GM21447 (cell line): ENCODE measurements around the gene RBPJL.

ENCODE experiments used
- ATAC-seq: cut with Tn5 transposase; IDR thresholded peaks from one replicate; pipeline ENCODE4 v1.9.1; 2021; ENCODE audit not compliant: unreplicated experiment

The RBPJL gene

DNA sequence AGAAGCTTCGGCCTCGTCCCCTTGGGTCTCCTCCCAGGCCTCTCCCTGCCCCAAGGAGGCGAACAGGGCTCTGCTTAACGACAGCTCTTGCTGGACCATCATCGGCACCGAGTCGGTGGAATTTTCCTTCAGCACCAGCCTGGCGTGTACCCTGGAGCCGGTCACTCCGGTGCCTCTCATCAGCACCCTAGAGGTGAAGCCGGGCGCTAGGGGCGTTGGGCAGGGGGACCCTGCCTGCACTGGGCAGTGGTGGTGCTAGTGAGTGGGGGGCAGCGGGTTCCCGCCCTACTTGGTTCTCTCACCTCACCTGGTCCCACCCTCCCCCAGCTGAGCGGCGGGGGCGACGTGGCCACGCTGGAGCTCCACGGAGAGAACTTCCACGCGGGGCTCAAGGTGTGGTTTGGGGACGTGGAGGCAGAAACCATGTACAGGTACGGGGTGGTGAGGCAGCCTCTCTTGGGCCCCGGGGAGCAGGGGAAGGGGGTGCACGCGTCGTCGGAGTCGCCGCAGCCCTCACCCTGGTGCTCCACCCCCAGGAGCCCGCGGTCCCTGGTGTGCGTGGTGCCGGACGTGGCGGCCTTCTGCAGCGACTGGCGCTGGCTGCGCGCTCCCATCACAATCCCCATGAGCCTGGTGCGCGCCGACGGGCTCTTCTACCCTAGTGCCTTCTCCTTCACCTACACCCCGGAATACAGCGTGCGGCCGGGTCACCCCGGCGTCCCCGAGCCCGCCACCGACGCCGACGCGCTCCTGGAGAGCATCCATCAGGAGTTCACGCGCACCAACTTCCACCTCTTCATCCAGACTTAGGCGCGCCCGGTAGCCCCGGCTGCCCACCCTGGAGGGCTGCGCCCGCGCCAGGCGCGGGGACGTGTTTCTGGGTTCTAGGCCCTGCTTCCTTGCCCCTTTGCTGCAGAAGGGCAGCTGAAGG, 9.8 kb downstream of the RBPJL start:
- ATAC-seq = no peak

DNA sequence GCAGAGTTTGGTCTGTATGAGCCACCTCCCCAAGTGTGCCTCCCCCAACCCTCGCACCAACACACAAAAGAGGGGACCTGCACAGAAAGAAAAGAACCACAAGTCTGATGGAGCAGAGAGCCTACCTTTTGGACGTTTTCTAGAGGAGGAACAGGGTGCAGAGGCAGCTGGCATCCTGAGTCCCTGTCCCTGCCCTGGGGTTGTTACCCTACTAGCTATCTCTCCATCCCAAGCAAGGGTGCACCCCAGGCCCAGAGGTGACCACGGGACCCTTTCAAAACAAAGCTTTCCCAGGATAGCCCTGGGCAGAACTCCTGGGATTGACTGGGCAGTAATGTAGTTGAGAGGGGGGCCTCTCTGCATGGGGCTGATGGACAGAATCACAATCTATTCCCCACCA, 11.2 kb downstream of the RBPJL start:
- ATAC-seq = no peak

DNA sequence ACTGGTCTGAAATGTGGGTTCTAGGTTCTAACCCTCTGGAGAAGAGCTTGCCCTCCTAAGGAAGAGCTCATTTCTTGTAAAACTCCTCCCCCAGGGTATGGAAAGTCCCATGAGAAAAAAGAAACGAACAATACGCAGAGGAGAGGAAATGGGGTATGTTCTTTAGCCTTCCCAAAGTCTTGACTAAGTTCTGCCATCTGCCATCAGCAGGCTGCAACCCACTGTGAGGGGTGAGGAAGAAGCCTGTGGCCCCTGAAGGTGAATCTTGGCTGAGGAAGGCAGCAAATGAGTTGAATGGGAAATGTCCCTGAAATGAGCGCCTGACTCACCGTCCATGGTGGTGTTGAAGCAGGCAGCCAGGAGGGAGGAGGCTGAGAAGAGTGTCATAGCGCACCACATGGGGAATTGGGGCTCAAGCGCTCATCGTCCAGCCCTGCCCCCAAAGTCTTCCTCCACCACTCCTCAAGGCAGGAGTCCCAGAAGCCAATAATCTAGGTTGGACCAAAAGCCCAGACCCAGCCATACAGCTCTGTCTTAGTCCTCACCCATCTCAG, 11.8 kb downstream of the RBPJL start:
- no peak for ATAC-seq

DNA sequence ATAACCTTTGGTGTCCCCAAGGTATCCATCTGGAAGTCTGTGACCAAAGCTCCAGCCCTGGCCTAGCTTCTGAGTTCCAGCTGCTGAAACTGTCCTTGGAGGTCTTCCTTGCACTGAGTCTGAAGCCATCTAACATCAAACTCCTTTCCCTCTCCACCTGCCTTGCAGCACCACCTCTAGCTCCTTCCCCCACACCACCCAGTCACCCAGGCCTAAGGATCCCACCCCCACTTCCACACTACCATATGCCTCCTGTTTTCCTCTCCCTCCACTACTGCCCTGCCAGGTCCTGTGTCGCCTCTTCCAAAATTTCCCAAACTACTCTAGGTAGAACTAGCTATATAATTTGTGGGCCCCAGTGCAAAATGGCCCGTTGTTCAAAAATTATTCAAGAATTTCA, 12.3 kb downstream of the RBPJL start:
- ATAC-seq = no peak

DNA sequence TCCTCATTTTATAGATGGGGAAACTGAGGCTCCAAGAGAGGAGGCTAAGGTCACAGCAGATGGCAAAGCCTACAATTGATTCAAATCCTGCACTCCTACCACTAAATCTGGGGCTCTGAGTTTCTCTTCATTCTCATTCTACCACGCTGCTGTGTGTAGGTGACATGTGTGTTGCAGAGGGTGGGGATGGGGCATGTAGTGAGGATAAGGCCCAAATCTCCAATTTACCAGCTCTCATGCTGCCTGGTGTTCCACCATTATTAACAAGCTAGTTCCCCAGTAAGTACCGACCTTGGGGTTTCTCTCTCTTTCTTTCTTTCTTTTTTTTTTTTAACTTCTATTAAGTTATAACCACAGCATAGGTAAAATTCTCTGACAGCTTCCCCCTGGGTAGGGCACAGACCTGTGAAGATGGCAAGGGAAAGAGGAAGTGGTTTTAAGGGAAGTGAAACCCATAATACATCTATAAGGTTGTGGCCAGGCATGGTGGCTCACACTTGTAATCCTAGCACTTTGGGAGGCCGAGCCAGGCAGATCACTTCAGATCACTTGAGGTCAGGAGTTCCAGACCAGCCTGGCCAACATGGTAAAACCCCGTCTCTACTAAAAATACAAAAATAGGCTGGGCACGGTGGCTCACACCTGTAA, 14.4 kb downstream of the RBPJL start:
- no peak for ATAC-seq

DNA sequence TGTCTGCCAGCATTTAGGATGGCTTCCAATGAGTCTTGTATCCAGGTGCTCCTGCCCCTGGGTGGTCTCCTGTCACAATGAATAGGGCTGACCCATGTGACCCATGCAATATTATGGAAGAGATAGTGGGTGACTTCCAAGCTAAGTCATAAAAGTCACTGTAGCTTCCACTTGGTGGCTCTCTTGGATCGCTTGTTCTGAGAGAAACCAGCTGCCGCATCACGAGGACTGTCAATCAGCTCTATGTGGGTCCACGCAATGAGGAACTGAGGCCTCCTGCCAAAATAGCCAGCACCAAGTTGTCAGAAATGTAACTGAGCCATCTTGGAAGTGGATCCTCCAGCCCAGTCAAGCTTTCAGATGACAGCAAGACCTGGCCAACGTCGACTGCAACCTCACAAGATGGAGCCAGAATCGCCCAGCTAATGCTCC, 16.3 kb downstream of the RBPJL start:
- ATAC-seq = no peak

DNA sequence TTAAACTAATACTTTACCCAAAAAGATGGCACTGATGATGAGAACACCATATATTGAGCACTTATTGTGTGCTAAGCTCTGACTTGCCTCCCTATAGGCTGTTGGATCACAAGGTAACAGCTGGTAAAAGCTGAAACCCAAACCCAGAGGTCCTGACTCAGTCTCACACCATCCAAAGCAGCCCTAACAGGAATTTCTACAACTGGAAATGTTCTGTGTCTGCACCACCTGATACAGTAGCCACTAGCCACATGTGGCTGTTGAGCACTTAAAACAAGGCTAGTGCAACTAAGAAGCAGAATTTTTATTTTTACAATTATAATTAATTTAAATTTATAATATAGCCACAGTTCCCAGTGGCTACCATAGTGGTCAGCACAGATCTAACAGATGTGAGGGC, 17.1 kb downstream of the RBPJL start:
- ATAC-seq = no peak

DNA sequence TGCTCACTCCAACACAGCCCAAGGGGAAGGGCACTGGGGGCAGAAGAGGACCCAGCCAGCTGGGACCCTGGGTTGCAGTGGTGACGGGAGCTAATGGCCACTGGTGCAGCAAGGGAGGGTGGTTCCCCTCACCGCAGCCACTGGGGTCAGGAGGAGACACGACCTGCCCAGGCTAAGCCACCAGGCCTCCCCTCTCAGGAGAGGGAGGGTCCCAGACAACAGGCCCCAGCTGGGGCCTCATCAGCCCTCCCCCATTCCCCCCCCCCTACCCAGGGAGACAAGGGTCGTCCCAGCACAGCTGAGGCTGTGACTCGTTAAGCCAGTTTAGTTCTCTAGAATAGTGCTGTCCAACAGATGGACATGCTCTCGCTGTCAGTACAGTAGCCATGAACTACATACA, 18.7 kb downstream of the RBPJL start:
- no peak for ATAC-seq

DNA sequence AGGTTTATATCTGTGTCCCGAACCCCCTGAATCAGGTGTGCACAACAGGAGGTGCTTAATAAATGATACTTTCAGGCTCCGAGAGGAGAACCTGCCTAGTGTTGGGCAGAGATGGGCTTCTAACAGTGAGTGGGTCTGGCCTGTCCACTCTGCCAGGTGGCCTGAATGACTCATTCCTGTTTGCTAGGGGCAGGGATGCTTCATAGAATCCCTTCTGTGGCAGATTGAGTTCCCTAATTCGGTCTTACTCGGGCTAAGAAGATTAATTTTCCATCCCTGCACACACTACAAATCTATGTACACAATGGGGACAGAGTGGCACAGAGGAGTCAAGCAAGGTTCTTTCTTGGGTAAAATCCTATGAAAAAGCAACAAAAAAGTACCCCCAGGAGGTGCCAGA, 21.8 kb downstream of the RBPJL start:
- no peak for ATAC-seq

DNA sequence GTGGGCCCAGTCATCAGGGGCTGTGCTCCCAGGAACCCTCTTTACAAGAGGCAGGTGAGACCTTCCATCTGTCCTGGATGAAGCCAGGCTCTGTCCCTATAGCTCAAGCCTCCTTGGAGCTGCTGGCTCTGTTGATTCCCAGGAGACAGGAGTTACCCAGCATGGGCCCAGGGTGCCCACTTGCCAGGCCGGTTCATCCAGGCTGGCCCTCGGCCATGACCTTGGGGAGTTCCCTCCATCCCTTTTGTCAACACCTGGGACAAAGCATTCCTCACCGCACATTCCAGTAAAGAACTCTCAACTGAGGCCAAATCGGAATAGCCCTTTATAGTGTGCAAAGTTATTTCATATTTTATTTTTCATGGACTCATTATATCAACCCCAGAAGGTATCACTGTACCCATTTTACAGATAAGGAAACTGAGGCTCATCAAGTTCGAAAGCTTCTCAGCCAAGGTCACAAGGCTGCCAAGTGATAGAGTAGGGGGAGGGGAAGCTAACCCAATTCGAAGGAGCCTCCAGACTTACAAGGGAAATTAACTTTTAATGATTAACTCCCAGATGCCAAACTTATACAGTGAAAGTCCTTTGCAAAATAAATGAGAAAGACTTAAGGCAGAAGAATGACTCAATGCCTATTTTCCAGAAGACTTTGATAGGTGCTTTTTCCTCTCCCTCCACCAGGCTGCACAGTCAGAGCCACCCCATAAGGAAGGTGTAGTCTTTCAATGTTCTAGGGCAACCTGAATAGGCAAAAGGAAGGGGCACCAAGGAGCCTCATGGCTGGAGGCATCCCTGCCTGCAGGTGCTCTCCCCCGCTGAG, 23.1 kb downstream of the RBPJL start:
- no peak for ATAC-seq

DNA sequence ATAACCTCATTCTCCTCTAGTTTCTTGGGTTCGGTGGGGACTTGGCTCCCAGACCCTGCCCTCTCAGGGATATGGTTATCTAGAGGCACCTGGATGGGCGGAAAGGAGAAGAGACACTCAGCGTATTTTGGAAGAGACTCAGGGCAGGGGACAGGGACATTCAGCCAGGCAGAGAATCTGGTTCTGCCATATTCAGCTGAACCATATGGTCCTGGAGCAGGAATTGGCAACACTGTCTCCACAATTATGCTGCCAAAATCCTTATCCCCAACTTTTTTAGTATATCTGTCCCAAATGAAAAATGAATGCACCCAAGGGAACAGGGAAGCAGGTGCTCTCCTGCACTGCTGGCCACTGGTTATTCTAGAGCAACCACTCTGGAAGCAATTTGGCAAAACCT, 23.8 kb downstream of the RBPJL start:
- no peak for ATAC-seq

DNA sequence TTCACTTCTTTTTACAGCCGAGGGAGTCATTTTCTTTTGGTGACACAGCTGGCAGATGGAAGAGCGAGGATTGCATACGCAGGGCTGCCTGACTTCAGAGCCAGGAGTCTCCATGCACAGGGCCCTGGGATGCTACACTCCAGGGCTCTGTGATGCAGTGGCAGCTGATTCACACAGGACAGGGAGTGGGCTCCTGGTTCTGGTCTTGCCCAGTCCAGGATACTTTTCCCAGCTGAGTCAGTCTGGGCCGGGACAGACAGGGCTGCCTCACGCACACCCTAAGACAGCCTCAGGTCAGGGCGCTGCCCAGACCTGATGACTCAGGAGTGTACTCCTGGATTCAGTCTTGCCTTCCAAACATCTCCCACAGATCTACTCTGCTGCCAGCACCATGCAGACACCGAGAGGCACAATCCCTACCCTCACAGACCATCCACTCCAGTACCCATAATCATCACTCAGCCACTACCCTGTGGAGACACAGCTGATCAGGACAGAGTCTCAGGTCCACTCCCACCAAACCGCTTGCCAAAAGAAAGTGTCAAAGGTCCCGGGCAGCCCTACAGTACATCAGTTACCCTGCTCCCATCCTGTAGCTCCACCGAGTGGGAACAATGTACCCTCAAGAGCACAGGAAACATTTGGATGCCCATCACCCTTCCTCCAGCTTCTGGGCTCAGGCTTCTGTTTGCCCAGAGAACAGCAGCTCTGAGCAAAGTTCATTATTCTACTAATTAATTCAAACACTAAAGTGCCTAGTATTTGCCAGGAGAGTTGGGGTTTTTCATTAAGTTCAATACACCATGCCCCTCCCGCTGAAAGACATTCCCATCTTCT, 30.1 kb downstream of the RBPJL start:
- ATAC-seq = no peak

DNA sequence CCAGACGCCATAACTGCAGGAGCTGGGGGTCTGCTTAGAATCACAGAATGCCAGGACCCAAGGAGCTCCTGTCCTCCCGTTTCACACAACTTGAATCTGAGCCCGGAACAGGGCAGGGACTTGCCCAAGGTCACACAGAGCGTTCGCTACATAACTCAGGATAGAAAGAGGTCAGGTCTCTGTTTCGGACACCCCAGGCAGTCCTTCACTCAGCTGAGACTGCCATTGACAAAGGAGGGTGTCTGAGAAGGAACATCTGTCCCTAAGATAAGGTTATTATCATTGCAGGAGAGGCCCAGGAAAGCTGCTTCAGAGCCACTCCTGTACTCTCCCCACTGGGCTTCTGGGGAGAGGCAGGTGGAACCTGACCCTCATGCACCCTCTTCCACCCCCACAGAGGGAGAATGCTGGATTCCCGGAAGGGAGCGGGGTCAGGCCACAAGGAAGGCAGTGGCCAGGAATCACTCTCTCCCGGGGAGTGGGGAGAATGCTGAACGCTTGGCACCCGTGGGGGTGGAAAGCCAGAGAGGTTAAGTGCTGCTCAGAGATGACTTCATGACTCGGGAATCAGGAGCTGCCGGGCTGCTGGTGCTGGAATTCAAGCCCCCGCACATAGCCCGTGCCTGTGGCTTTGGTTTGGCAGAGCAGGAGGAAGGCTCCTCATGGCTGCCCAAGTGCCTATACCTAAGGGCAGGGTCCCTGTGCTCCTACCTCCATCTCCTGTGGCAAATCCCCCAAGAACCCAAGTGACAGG, 30.9 kb downstream of the RBPJL start:
- no peak for ATAC-seq

DNA sequence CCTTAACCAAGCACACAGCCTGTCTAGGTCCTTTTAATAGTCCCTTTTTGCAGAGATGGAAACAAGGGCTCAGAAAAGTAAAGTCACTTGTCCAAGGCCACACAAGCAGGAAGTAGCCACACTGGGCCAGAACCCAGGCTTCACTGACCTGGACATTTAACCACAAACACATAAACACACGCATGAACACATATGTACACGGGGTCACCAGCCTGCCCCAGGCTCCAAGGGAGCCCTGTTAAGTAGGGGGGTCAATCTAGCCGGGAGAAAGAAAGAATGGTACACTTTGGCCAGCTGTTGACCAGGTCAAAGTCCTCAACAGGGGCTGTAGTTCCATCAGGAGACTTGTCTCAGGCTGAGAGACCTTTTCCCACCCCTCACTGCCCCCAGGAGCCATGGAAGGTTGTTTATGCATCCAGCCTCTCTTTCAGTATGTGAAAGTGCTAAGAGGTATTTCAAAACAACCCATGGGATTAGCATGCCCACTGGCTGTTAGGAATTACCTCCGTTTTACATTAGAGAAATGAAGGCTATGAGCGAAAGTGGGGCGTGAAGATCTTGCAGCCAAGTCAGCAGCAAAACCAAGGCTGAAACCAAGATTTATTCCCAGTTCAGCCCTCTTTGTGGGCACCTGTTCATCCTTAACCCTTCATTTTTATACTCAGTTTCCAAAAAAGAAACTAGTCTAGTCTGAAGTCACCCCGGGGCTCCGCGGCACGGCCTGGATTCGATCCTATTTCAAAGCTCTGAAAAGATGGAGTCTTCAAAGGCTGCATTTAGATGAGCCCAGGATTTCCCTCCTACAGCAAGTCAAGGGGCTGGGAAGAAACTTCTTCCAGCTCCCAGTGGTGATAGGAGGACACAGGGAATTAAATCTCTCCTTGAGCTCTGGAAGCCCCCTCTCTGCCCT, 31.7 kb downstream of the RBPJL start:
- no peak for ATAC-seq

DNA sequence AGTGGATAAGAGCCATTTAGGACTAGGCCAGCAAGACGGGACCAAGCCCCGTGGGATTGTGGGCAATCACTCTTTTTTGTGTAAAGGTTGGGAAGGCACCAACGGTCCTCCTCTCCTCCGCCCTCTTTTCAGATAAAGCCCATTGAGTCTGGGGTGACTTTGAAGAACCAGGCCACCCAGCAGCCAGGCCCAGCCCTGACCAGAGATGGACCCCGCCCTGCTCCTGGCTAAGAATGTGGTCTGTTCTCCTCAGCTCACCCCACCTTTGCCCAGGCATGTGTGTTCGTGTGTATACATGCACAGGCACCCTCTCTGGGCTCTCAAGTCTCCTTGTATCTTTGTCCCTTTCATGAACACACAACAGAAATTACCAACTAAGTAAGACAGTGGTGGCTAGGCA, 32.4 kb downstream of the RBPJL start:
- no peak for ATAC-seq

DNA sequence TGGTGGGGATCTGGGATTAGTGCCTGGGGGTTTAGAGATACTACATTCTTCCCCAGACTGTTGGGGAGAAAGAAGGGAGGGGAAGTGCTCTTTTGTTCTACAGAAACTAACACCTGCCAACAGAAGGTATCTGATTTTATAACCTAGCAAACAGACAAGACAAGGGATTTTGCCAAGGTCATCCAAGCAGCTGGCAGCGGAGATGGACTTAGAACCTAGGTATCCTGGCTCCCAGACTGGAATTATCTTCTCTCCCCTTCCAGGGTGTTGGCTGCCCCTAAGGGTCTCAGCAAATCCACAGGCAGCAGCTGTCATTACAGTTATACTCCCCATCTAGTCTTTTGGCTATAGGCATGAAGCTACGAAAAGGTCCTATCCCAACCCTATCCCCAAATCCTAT, 33.2 kb downstream of the RBPJL start:
- no peak for ATAC-seq

DNA sequence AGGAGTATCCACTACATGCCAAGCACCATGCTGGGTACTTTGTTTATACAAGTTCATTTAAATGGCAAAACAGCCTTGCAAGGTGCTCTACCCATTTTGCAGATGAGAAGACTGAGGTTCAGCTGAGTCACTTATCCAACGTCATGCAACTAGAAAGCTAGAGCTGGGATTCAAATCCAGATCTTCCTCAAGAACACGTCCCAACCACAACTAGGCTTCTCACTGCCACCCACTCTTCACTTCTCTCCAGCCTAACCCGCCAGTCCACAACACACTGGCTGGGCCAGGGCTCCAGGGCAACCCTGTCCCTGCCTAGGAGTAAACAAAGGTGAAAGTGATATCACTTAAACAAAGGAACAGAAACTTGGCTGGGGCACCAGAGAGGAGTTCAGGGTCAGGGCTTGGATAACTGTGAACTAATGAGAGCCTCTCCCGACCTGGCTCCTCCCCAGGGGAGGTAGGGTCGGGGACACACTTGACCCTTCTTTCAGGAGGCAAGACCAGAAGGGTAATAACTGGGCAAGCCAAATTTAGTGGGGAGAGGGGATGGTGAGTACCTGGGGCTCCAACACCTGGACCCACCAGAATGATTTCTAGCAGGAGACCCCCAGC, 33.7 kb downstream of the RBPJL start:
- ATAC-seq = no peak

DNA sequence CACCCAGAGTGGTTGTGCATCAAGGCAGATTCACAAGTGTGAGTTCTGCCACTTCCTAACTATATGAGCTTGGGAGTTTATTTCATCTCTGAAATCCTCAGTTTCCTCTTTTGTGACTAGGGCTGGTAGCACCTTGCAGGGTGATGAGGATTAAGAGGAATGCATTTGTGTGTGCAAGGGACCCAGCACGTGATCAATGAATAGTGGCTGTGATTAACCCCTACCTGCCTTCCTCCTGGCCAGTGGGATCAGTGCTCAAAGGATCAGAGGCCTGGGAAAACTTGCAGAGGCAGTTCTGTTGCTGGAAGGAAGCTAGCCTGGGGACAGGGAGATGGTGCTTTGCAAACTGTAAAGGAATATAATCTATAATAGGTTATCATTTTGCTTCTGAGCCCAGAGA, 34.3 kb downstream of the RBPJL start:
- no peak for ATAC-seq
